Measurements from ENCODE around the gene LILRA1.

- TF ChIP-seq EZH2 (IDR thresholded peaks at IDR 0.05; ENCODE audit: borderline replicate concordance, low read depth, low read length, poor library complexity, severe bottlenecking) (no peak), CTCF (conservative IDR thresholded peaks at IDR 0.05; ENCODE audit: low read depth, low read length) (no peak)
These were observed 37.4 kb downstream of the LILRA1 start for GRCh38 chr19:54630782-54631181.
